ENCODE data around the gene RPL3.
"Not testable (repeated sequence)": the region's sequence is repeated elsewhere in the genome, so short reads cannot be mapped to it uniquely, and the experiment has no call there.

The RPL3 gene

GRCh38 chr22:39359659-39360195 is 40.3 kb upstream of the RPL3 start:
- no peak for DNase-seq (ENCODE audit: low read depth)
- H3K4me3 ChIP-seq (ENCODE audit: low read depth, low read length): no peak overlapping the region
- no peak for TF ChIP-seq CTCF (IDR thresholded peaks at IDR 0.05; ENCODE audit: low read depth, low read length, missing control alignments)
- in situ Hi-C loops (cut with HindIII; ENCODE audit: low sequenced_read_pairs): no loop called here

- H3K4me3 ChIP-seq (ENCODE audit: low read depth, low read length); DNase-seq (ENCODE audit: low read depth); in situ Hi-C loops (cut with HindIII; ENCODE audit: low sequenced_read_pairs): not testable (repeated sequence)
Observed at GRCh38 chr22:39358197-39358596, 38.8 kb upstream of the RPL3 start.

GRCh38 chr22:39357110-39358108 is 38.0 kb upstream of the RPL3 start:
- DNase-seq (ENCODE audit: low read depth); in situ Hi-C loops (cut with HindIII; ENCODE audit: low sequenced_read_pairs); H3K4me3 ChIP-seq (ENCODE audit: low read depth, low read length): not testable (repeated sequence)

- in situ Hi-C loops (cut with HindIII; ENCODE audit: low sequenced_read_pairs): no loop called here
- H3K4me3 ChIP-seq (ENCODE audit: low read depth, low read length): no peak overlapping the region
- DNase-seq (ENCODE audit: low read depth): no peak
- TF ChIP-seq CTCF (IDR thresholded peaks at IDR 0.05; ENCODE audit: low read depth, low read length, missing control alignments): no peak
Observed at GRCh38 chr22:39356464-39356863, 37.0 kb upstream of the RPL3 start.

- H3K4me3 ChIP-seq (ENCODE audit: low read depth, low read length); in situ Hi-C loops (cut with HindIII; ENCODE audit: low sequenced_read_pairs); DNase-seq (ENCODE audit: low read depth): not testable (repeated sequence)
Observed at GRCh38 chr22:39355805-39356204, 36.4 kb upstream of the RPL3 start.

- H3K4me3 ChIP-seq (ENCODE audit: low read depth, low read length): no peak overlapping the region
- no peak for DNase-seq (ENCODE audit: low read depth)
- in situ Hi-C loops (cut with HindIII; ENCODE audit: low sequenced_read_pairs): no loop called here
- TF ChIP-seq CTCF (IDR thresholded peaks at IDR 0.05; ENCODE audit: low read depth, low read length, missing control alignments): no peak
Observed at GRCh38 chr22:39355080-39355479, 35.7 kb upstream of the RPL3 start.

GRCh38 chr22:39353346-39353745 is 33.9 kb upstream of the RPL3 start:
- no peak overlapping the region for H3K4me3 ChIP-seq (ENCODE audit: low read depth, low read length)
- no peak for DNase-seq (ENCODE audit: low read depth)
- TF ChIP-seq CTCF (IDR thresholded peaks at IDR 0.05; ENCODE audit: low read depth, low read length, missing control alignments): no peak
- in situ Hi-C loops (cut with HindIII; ENCODE audit: low sequenced_read_pairs): no loop called here

- DNase-seq (ENCODE audit: low read depth): no peak
- no peak for TF ChIP-seq CTCF (IDR thresholded peaks at IDR 0.05; ENCODE audit: low read depth, low read length, missing control alignments)
- in situ Hi-C loops (cut with HindIII; ENCODE audit: low sequenced_read_pairs): no loop called here
- H3K4me3 ChIP-seq (ENCODE audit: low read depth, low read length): no peak overlapping the region
Observed at GRCh38 chr22:39352306-39352891, 33.0 kb upstream of the RPL3 start.

Data from astrocyte of the cerebellum (primary cell).